Measurements from ENCODE around the gene ATP11B.

DNA sequence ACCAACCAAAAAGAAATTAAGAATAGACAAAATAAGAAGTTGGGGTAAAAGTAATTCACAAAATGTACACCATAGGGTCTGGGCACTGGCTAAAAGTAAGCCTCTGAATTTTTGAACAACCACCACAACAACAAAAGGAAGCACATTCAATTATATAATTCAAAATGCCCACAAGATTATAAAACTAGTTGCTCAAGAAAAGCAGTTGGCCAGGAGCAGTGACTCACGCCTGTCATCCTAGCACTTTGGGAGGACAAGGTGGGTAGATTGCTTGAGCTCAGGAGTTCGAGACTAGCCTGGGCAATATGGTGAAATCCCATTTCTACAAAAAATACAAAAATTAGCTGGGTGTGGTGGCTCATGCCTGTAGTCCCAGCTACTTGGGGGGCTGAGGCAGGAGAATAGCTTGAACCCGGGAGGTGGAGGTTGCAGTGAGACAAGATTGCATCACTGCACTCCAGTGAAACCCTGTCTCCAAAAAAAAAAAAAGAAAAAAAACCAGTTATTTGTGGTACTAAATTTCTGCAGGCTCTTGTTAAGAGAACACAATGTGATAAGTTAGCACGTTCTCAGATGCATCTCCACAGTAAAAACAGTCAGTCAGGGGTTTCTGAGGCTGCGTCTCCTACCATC, 6.6 kb upstream of the ATP11B start:
- TF ChIP-seq CEBPB (IDR thresholded peaks at IDR 0.05) (no peak), REST (IDR thresholded peaks at IDR 0.05; ENCODE audit: low read depth) (no peak), FOXM1 (IDR thresholded peaks at IDR 0.05; ENCODE audit: borderline replicate concordance, low read depth) (no peak), RAD21 (IDR thresholded peaks at IDR 0.05; ENCODE audit: low read depth) (no peak), EGR1 (IDR thresholded peaks at IDR 0.05) (no peak), TAF1 (IDR thresholded peaks at IDR 0.05; ENCODE audit: low read depth) (no peak)
